ENCODE measurements around the gene KIR2DL3. TPM values are rescaled to one million over a fixed set of nuclear protein-coding genes. Genes with fewer than 3 reads are reported as not detected.

KIR2DL3 gene
- total and polyA plus RNA-seq, 4 experiments from 2014 or later: not detected

- Mint-ChIP-seq H3K27me3 (peaks cover 5 to 6% of the 10 kb centered on the region in 2 donors), H3K4me3 (no peak overlapping the region), H3K27ac (no peak overlapping the region), H3K36me3 (no peaks in the 10 kb centered on the region), H3K9me3 (peaks cover 5 to 41% (median 20%) of the 10 kb centered on the region in 8 donors), H3K4me1 (peaks cover 0 to 4% (median 0%) of the 10 kb centered on the region in 4 donors)
- ChIA-PET CTCF (ENCODE audit: partially characterized antibody) (no interaction called here), POLR2A (ENCODE audit: partially characterized antibody) (no interaction called here)
- H3K27ac ChIP-seq (ENCODE audit: low read depth, low read length): no peak overlapping the region
- H3K36me3 ChIP-seq (ENCODE audit: insufficient read depth, low read length): no peaks in the 10 kb centered on the region
- H3K4me1 ChIP-seq (ENCODE audit: insufficient read depth, low read length): no peaks in the 10 kb centered on the region
- H3K27me3 ChIP-seq (ENCODE audit: insufficient read depth, low read length): no peaks in the 10 kb centered on the region
- DNase-seq: no peak
- H3K9me3 ChIP-seq (ENCODE audit: control insufficient read depth in 1 of 2, low read length in 2 of 2): peaks cover 0 to 9% of the 10 kb centered on the region in 2 donors
- intact Hi-C loops (cut with micrococcal nuclease): no loop called here
- H3K4me3 ChIP-seq (ENCODE audit: low read length in 2 of 2): no peak overlapping the region
Observed at GRCh38 chr19:54725321-54725720, 13.0 kb upstream of the KIR2DL3 start.

- Mint-ChIP-seq H3K27me3 (peaks cover 11% of the 10 kb centered on the region in 2 donors), H3K9me3 (peaks cover 2 to 24% (median 9%) of the 10 kb centered on the region in 8 donors), H3K36me3 (no peaks in the 10 kb centered on the region), H3K4me1 (peaks cover 0 to 4% (median 0%) of the 10 kb centered on the region in 4 donors), H3K4me3 (no peak overlapping the region), H3K27ac (no peak overlapping the region)
- Histone ChIP-seq H3K4me3 (ENCODE audit: low read length in 2 of 2) (no peak overlapping the region), H3K4me1 (ENCODE audit: insufficient read depth, low read length) (no peaks in the 10 kb centered on the region), H3K36me3 (ENCODE audit: insufficient read depth, low read length) (no peaks in the 10 kb centered on the region), H3K9me3 (ENCODE audit: control insufficient read depth in 1 of 2, low read length in 2 of 2) (no peaks in the 10 kb centered on the region), H3K27ac (ENCODE audit: low read depth, low read length) (no peak overlapping the region), H3K27me3 (ENCODE audit: insufficient read depth, low read length) (no peaks in the 10 kb centered on the region)
- DNase-seq: no peak
- ChIA-PET POLR2A (ENCODE audit: partially characterized antibody) (no interaction called here), CTCF (ENCODE audit: partially characterized antibody) (no interaction called here)
- intact Hi-C loops (cut with micrococcal nuclease): no loop called here
Observed at GRCh38 chr19:54727562-54727961, 10.8 kb upstream of the KIR2DL3 start.

DNA sequence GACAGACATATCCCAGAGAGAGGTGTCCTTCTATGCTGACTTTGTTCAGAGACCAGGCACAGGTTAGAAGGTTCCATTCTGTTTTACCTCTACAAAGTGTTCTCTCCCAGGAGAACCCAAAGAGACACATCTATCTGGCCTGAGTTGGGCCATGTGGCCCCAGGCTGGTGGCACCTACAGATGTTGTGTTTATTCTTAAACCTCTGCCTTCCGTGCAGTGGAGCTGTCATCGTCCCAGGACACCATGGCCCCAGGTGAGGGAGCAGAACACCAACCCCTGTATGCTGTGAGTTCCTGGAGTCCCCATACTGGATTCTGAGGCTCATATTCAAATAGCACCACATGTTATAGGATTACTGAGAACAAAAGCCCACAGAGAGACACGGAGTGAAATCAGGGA is 10.1 kb upstream of the KIR2DL3 start:
- H3K4me1 Mint-ChIP-seq: peaks cover 0 to 4% (median 0%) of the 10 kb centered on the region in 4 donors
- CTCF ChIA-PET (ENCODE audit: partially characterized antibody): no interaction called here
- no peak overlapping the region for H3K4me3 ChIP-seq (ENCODE audit: low read length in 2 of 2)
- no peaks in the 10 kb centered on the region for H3K36me3 Mint-ChIP-seq
- no peak overlapping the region for H3K27ac Mint-ChIP-seq
- intact Hi-C loops (cut with micrococcal nuclease): no loop called here
- peaks cover 2 to 25% (median 9%) of the 10 kb centered on the region in 8 donors for H3K9me3 Mint-ChIP-seq
- no peaks in the 10 kb centered on the region for H3K36me3 ChIP-seq (ENCODE audit: insufficient read depth, low read length)
- H3K27me3 ChIP-seq (ENCODE audit: insufficient read depth, low read length): no peaks in the 10 kb centered on the region
- peaks cover 11 to 12% of the 10 kb centered on the region in 2 donors for H3K27me3 Mint-ChIP-seq
- H3K9me3 ChIP-seq (ENCODE audit: control insufficient read depth in 1 of 2, low read length in 2 of 2): no peaks in the 10 kb centered on the region
- no peak for DNase-seq
- H3K4me1 ChIP-seq (ENCODE audit: insufficient read depth, low read length): no peaks in the 10 kb centered on the region
- POLR2A ChIA-PET (ENCODE audit: partially characterized antibody): no interaction called here
- no peak overlapping the region for H3K4me3 Mint-ChIP-seq
- H3K27ac ChIP-seq (ENCODE audit: low read depth, low read length): no peak overlapping the region

GRCh38 chr19:54729416-54730188 is 8.7 kb upstream of the KIR2DL3 start:
- H3K9me3 ChIP-seq (ENCODE audit: control insufficient read depth in 1 of 2, low read length in 2 of 2): no peaks in the 10 kb centered on the region
- intact Hi-C loops (cut with micrococcal nuclease): no loop called here
- CTCF ChIA-PET (ENCODE audit: partially characterized antibody): no interaction called here
- DNase-seq: no peak
- H3K27ac ChIP-seq (ENCODE audit: low read depth, low read length): no peak overlapping the region
- peaks cover 2 to 26% (median 11%) of the 10 kb centered on the region in 8 donors for H3K9me3 Mint-ChIP-seq
- no peak overlapping the region for H3K4me3 ChIP-seq (ENCODE audit: low read length in 2 of 2)
- peaks cover 0 to 4% (median 0%) of the 10 kb centered on the region in 4 donors for H3K4me1 Mint-ChIP-seq
- H3K4me3 Mint-ChIP-seq: no peak overlapping the region
- POLR2A ChIA-PET (ENCODE audit: partially characterized antibody): no interaction called here
- H3K36me3 ChIP-seq (ENCODE audit: insufficient read depth, low read length): no peaks in the 10 kb centered on the region
- peaks cover 12% of the 10 kb centered on the region in 2 donors for H3K27me3 Mint-ChIP-seq
- no peak overlapping the region for H3K27ac Mint-ChIP-seq
- no peaks in the 10 kb centered on the region for H3K36me3 Mint-ChIP-seq
- no peaks in the 10 kb centered on the region for H3K27me3 ChIP-seq (ENCODE audit: insufficient read depth, low read length)
- no peaks in the 10 kb centered on the region for H3K4me1 ChIP-seq (ENCODE audit: insufficient read depth, low read length)

DNA sequence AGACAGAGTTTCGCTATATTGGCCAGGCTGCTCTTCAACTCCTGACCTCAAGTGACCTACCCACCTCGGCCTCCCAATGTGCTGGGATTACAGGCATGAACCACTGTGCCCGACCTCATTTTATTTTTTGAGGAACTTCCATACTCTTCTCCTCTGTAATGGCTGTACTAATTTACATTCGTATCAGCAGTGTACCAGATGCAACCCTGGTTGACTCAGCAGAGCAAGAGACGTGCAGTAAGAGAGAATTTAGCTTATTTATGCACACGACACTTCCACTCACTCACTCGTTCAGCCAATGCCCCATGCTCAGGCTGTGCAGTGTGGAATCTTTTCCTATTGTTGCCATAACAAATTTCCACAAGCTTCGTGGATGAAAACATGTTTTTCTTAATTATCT is 7.1 kb upstream of the KIR2DL3 start:
- H3K27ac ChIP-seq (ENCODE audit: low read depth, low read length): no peak overlapping the region
- Mint-ChIP-seq H3K27ac (no peak overlapping the region), H3K27me3 (peaks cover 12 to 14% of the 10 kb centered on the region in 2 donors), H3K4me1 (peaks cover 0 to 4% (median 0%) of the 10 kb centered on the region in 4 donors), H3K4me3 (no peak overlapping the region), H3K9me3 (peaks cover 5 to 19% (median 11%) of the 10 kb centered on the region in 8 donors), H3K36me3 (no peaks in the 10 kb centered on the region)
- CTCF ChIA-PET (ENCODE audit: partially characterized antibody): no interaction called here
- no peaks in the 10 kb centered on the region for H3K4me1 ChIP-seq (ENCODE audit: insufficient read depth, low read length)
- POLR2A ChIA-PET (ENCODE audit: partially characterized antibody): no interaction called here
- no peaks in the 10 kb centered on the region for H3K27me3 ChIP-seq (ENCODE audit: insufficient read depth, low read length)
- H3K36me3 ChIP-seq (ENCODE audit: insufficient read depth, low read length): no peaks in the 10 kb centered on the region
- no peak overlapping the region for H3K4me3 ChIP-seq (ENCODE audit: low read length in 2 of 2)
- H3K9me3 ChIP-seq (ENCODE audit: control insufficient read depth in 1 of 2, low read length in 2 of 2): no peaks in the 10 kb centered on the region
- no peak for DNase-seq
- intact Hi-C loops (cut with micrococcal nuclease): no loop called here

GRCh38 chr19:54738715-54739114 is 402 bp downstream of the KIR2DL3 start:
- CTCF ChIA-PET (ENCODE audit: partially characterized antibody): no interaction called here
- peak overlapping the region in 1 of 7 donors; percentile 11 for H3K27ac Mint-ChIP-seq

GRCh38 chr19:54739587-54740497 is 1.5 kb downstream of the KIR2DL3 start:
- no peaks in the 10 kb centered on the region for H3K36me3 ChIP-seq (ENCODE audit: insufficient read depth, low read length)
- CTCF ChIA-PET (ENCODE audit: partially characterized antibody): no interaction called here
- intact Hi-C loops (cut with micrococcal nuclease): no loop called here
- peaks cover 0 to 2% (median 0%) of the 10 kb centered on the region in 8 donors for H3K9me3 Mint-ChIP-seq
- H3K4me1 ChIP-seq (ENCODE audit: insufficient read depth, low read length): no peaks in the 10 kb centered on the region
- POLR2A ChIA-PET (ENCODE audit: partially characterized antibody): no interaction called here
- H3K27ac Mint-ChIP-seq: peak overlapping the region in 1 of 7 donors; percentile 33
- H3K27me3 ChIP-seq (ENCODE audit: insufficient read depth, low read length): no peaks in the 10 kb centered on the region
- no peaks in the 10 kb centered on the region for H3K36me3 Mint-ChIP-seq
- no peak overlapping the region for H3K4me3 ChIP-seq (ENCODE audit: low read length in 2 of 2)
- H3K27me3 Mint-ChIP-seq: peaks cover 5 to 6% of the 10 kb centered on the region in 2 donors
- no peak overlapping the region for H3K4me3 Mint-ChIP-seq
- DNase-seq: no peak
- no peaks in the 10 kb centered on the region for H3K4me1 Mint-ChIP-seq
- no peaks in the 10 kb centered on the region for H3K9me3 ChIP-seq (ENCODE audit: control insufficient read depth in 1 of 2, low read length in 2 of 2)
- H3K27ac ChIP-seq (ENCODE audit: low read depth, low read length): no peak overlapping the region

More at GRCh38 chr19:54738715-54739114, 402 bp downstream of the KIR2DL3 start:
- no peak overlapping the region for H3K4me3 Mint-ChIP-seq
- no peaks in the 10 kb centered on the region for H3K36me3 Mint-ChIP-seq
- Histone ChIP-seq H3K4me1 (ENCODE audit: insufficient read depth, low read length) (no peaks in the 10 kb centered on the region), H3K27ac (ENCODE audit: low read depth, low read length) (no peak overlapping the region), H3K27me3 (ENCODE audit: insufficient read depth, low read length) (no peaks in the 10 kb centered on the region), H3K36me3 (ENCODE audit: insufficient read depth, low read length) (no peaks in the 10 kb centered on the region), H3K9me3 (ENCODE audit: control insufficient read depth in 1 of 2, low read length in 2 of 2) (no peaks in the 10 kb centered on the region), H3K4me3 (ENCODE audit: low read length in 2 of 2) (no peak overlapping the region)
- POLR2A ChIA-PET (ENCODE audit: partially characterized antibody): no interaction called here
- H3K27me3 Mint-ChIP-seq: peaks cover 3 to 7% of the 10 kb centered on the region in 2 donors
- H3K9me3 Mint-ChIP-seq: peaks cover 0 to 6% (median 4%) of the 10 kb centered on the region in 8 donors
- intact Hi-C loops (cut with micrococcal nuclease): no loop called here
- no peaks in the 10 kb centered on the region for H3K4me1 Mint-ChIP-seq
- DNase-seq: no peak
